IMR-90 (cell line): ENCODE results near the gene SMTNL1. TPM values are rescaled to one million over a fixed set of nuclear protein-coding genes. Genes with fewer than 3 reads are reported as not detected.

Source experiments
- ATAC-seq: fragments of 200-7000 bp; cut with Tn5 transposase; 2 replicates; pipeline ENCODE4 v1.9.1; 2020; ENCODE audit warnings: low read depth, mild to moderate bottlenecking, moderate library complexity
- BruUV-seq: library from RNA; stranded (reverse); fragments of 400-500 nt; replicated peaks from 2 replicates; lab custom pipeline; 2021; lab: Mats Ljungman, UMichigan
- CTCF ChIA-PET: fragments of 300-600 bp; formaldehyde crosslinking; extraction: SDS; loops from one replicate; lab custom pipeline; 2021; ENCODE audit warnings: antibody characterized with exemption; lab: Yijun Ruan, JAX
- POLR2A ChIA-PET: fragments of 300-600 bp; sonication (Branson Sonifier 250); formaldehyde crosslinking; loops from one replicate; lab custom pipeline; 2022; ENCODE audit warnings: antibody characterized with exemption; ENCODE audit not compliant: unreplicated experiment; lab: Charles Lee
- DNase-seq: peaks from one replicate; pipeline ENCODE4 v3.0.0; 2013
- H2AFZ ChIP-seq: replicated peaks from 2 replicates; pipeline ENCODE3; 2013; ENCODE audit warnings: low read length, mild to moderate bottlenecking; ENCODE audit not compliant: poor library complexity
- H2AK5ac ChIP-seq: 2 replicates; pipeline ENCODE4 v1.6.1; 2013; ENCODE audit warnings: low read depth, low read length, inconsistent platforms
- H2AK9ac ChIP-seq: replicated peaks from 2 replicates; pipeline ENCODE3; 2013; ENCODE audit warnings: mild to moderate bottlenecking, low read depth, low read length, moderate library complexity; ENCODE audit not compliant: poor library complexity
- H2BK120ac ChIP-seq: 2 replicates; pipeline ENCODE4 v1.6.1; 2013; ENCODE audit warnings: low read depth, low read length, inconsistent platforms
- H2BK15ac ChIP-seq: 3 replicates; pipeline ENCODE4 v1.6.1; 2013; ENCODE audit warnings: low read depth, low read length, inconsistent platforms
- H2BK20ac ChIP-seq: 2 replicates; pipeline ENCODE4 v1.6.1; 2013; ENCODE audit warnings: low read depth, mild to moderate bottlenecking, inconsistent platforms, low read length, moderate library complexity
- H2BK5ac ChIP-seq: 2 replicates; pipeline ENCODE4 v1.6.1; 2013; ENCODE audit warnings: mild to moderate bottlenecking, low read depth, low read length, inconsistent platforms; ENCODE audit not compliant: poor library complexity, severe bottlenecking
- H3K14ac ChIP-seq: replicated peaks from 2 replicates; pipeline ENCODE4 v1.6.1; 2013; ENCODE audit warnings: low read depth, low read length, inconsistent platforms
- H3K18ac ChIP-seq: 2 replicates; pipeline ENCODE4 v1.6.1; 2013; ENCODE audit warnings: low read depth, low read length, control low read depth
- H3K23ac ChIP-seq: 2 replicates; pipeline ENCODE4 v1.6.1; 2013; ENCODE audit warnings: low read depth, low read length, inconsistent platforms
- H3K27ac ChIP-seq: 2 replicates; pipeline ENCODE4 v1.5.1; 2013; ENCODE audit warnings: mild to moderate bottlenecking, control low read depth, low read length; ENCODE audit not compliant: insufficient read depth
- H3K27me3 ChIP-seq: 2 replicates; pipeline ENCODE4 v1.6.1; 2013; ENCODE audit warnings: low read length; ENCODE audit not compliant: control insufficient read depth, insufficient read depth
- H3K36me3 ChIP-seq: 2 replicates; pipeline ENCODE4 v1.6.1; 2013; ENCODE audit warnings: low read length, mixed read lengths; ENCODE audit not compliant: control insufficient read depth, insufficient read depth
- H3K4ac ChIP-seq: 2 replicates; pipeline ENCODE4 v1.6.1; 2013; ENCODE audit warnings: low read depth, low read length, inconsistent platforms
- H3K4me1 ChIP-seq: 2 replicates; pipeline ENCODE4 v1.6.1; 2013; ENCODE audit warnings: low read length, mixed read lengths; ENCODE audit not compliant: control insufficient read depth, insufficient read depth
- H3K4me2 ChIP-seq: 2 replicates; pipeline ENCODE4 v1.6.1; 2013; ENCODE audit warnings: low read depth, mild to moderate bottlenecking, control low read depth, low read length, moderate library complexity
- H3K4me3 ChIP-seq: 2 replicates; pipeline ENCODE4 v1.5.1; 2013; ENCODE audit warnings: low read depth, mild to moderate bottlenecking, control low read depth, low read length, moderate library complexity; ENCODE audit not compliant: insufficient read depth
- H3K56ac ChIP-seq: 2 replicates; pipeline ENCODE4 v1.6.1; 2013; ENCODE audit warnings: low read length, inconsistent platforms; ENCODE audit not compliant: insufficient read depth; ENCODE audit errors: extremely low read depth
- H3K79me1 ChIP-seq, 2 experiments: 2 replicates each; pipeline ENCODE4 v1.6.1; 2013; ENCODE audit warnings: low read length in 2 of 2, inconsistent platforms in 1 of 2, low read depth in 1 of 2
- H3K9ac ChIP-seq: 2 replicates; pipeline ENCODE4 v1.6.1; 2013; ENCODE audit warnings: low read depth, low read length, control low read depth
- H3K9me1 ChIP-seq: 2 replicates; pipeline ENCODE4 v1.6.1; 2013; ENCODE audit warnings: low read length, inconsistent platforms; ENCODE audit not compliant: insufficient read depth
- H3K9me3 ChIP-seq: 2 replicates; pipeline ENCODE4 v1.6.1; 2013; ENCODE audit warnings: low read length; ENCODE audit not compliant: control insufficient read depth, insufficient read depth
- H4K20me1 ChIP-seq: 2 replicates; pipeline ENCODE4 v1.6.1; 2013; ENCODE audit warnings: low read length, inconsistent platforms; ENCODE audit not compliant: insufficient read depth
- H4K5ac ChIP-seq: 2 replicates; pipeline ENCODE4 v1.6.1; 2013; ENCODE audit warnings: mild to moderate bottlenecking, low read depth, low read length, control low read depth
- H4K8ac ChIP-seq, 2 experiments: 2 replicates each; pipeline ENCODE4 v1.6.1; 2013; ENCODE audit warnings: low read depth in 2 of 2, low read length in 2 of 2, control low read depth in 1 of 2, inconsistent platforms in 1 of 2
- H4K91ac ChIP-seq: 2 replicates; pipeline ENCODE4 v1.6.1; 2013; ENCODE audit warnings: low read depth, low read length, inconsistent platforms; ENCODE audit not compliant: insufficient read depth
- FOS ChIP-seq: fragments of 150-350 bp; IDR thresholded peaks from 2 replicates; pipeline ENCODE4 v1.6.1; 2016; ENCODE audit warnings: low read depth, low read length
- RFX5 ChIP-seq: IDR thresholded peaks from 2 replicates; pipeline ENCODE4 v1.8.0; 2012; ENCODE audit warnings: low read depth, mild to moderate bottlenecking, low read length, moderate library complexity
- WGBS, 2 experiments: methylation state at CpG; one replicate each; pipeline versions ENCODE4 v1.1.5 to v1.1.7; 2013; ENCODE audit warnings: missing lambda C conversion rate in 2 of 2; ENCODE audit not compliant: insufficient read length in 1 of 2; ENCODE audit errors: extremely low coverage in 2 of 2; 5-methylcytosine and 5-hydroxymethylcytosine counted together
- dilution Hi-C: fragments of 300-500 bp; cut with HindIII; formaldehyde crosslinking; loops from one replicate; pipeline ENCODE4 v1.14.3; 2018; ENCODE audit warnings: low sequenced_read_pairs; ENCODE audit not compliant: unreplicated experiment
- in situ Hi-C: fragments of 300-500 bp; cut with MboI; formaldehyde crosslinking; loops from 3 replicates; pipeline ENCODE4 v1.14.3; 2019; ENCODE audit warnings: low sequenced_read_pairs, inconsistent platforms, mixed read lengths
- intact Hi-C: fragments of 100-400 bp; cut with micrococcal nuclease; formaldehyde crosslinking; loops from 2 replicates; pipeline ENCODE4 v1.10.0; 2022
- polyA plus RNA-seq, 3 experiments: library from polyadenylated mRNA; depleted of rRNA; stranded (reverse); fragments of >200 nt; gene quantifications; 2 replicates each; pipeline ENCODE4 v1.2.3, GENCODE V29; 2012; ENCODE audit warnings: low replicate concordance in 1 of 3
- total RNA-seq: library from RNA; depleted of rRNA; stranded (reverse); fragments of >200 nt; gene quantifications from 2 replicates; pipeline ENCODE4 v1.2.3, GENCODE V29; 2012

SMTNL1 gene
- total and polyA plus RNA-seq, 2 of the 4 experiments (the other 2 are of a cell fraction): not detected

- Histone ChIP-seq H4K5ac (no peak overlapping the region), H3K4me2 (no peak overlapping the region), H4K91ac (no peak overlapping the region), H2AFZ (no peak overlapping the region), H2AK9ac (no peak overlapping the region), H3K79me1 (0 out of 4 replicates have a peak, but pooled peaks cover 0 to 7% of the 10 kb centered on the region in 2 experiments), H3K56ac (no peak overlapping the region), H3K9ac (no peak overlapping the region), H2BK15ac (no peak overlapping the region), H2BK120ac (no peak overlapping the region), H3K4me1 (no peaks in the 10 kb centered on the region), H2BK20ac (no peak overlapping the region), H3K27me3 (no peaks in the 10 kb centered on the region), H3K9me3 (no peaks in the 10 kb centered on the region), H3K18ac (no peak overlapping the region), H2AK5ac (no peak overlapping the region; the same call in 1 of the 2 replicates), H3K36me3 (peaks cover 17% of the 10 kb centered on the region), H2BK5ac (no peak overlapping the region), H3K4ac (no peak overlapping the region), H4K20me1 (0 out of 2 replicates have a peak, but pooled peaks cover 6% of the 10 kb centered on the region), H3K4me3 (no peak overlapping the region), H4K8ac (no peak overlapping the region), H3K14ac (no peak overlapping the region), H3K9me1 (no peaks in the 10 kb centered on the region), H3K23ac (no peak overlapping the region), H3K27ac (no peak overlapping the region)
- TF ChIP-seq FOS (no peak), RFX5 (no peak)
- in situ Hi-C loops: no loop called here
- ATAC-seq (no peak), DNase-seq (no peak)
- no CpG with 5 or more reads among the region's 4 CpGs for WGBS, 2 experiments
- intact Hi-C loops: no loop called here
- ChIA-PET POLR2A (no interaction called here), CTCF (interaction anchor here (0.6 to 2.0 kb wide), 3 partner anchors 8 to 1017 kb away, joined by 3 to 10 read pairs (median 4); partner anchors contain the start of gene UBE2L6)
- dilution Hi-C loops: no loop called here
- no TSS peak for BruUV-seq
Observed at GRCh38 chr11:57560146-57560545, 22.8 kb downstream of the SMTNL1 start.
